ENCODE results near the gene NDUFS3. TPM values are rescaled to one million over a fixed set of nuclear protein-coding genes. Genes with fewer than 3 reads are reported as not detected.
A peak's percentile ranks its signal among the peaks of the same experiment; 100 is the strongest.

The NDUFS3 gene
- total RNA-seq, 4 donors from 2014 or later: 143 to 240 (median 194) TPM

DNA sequence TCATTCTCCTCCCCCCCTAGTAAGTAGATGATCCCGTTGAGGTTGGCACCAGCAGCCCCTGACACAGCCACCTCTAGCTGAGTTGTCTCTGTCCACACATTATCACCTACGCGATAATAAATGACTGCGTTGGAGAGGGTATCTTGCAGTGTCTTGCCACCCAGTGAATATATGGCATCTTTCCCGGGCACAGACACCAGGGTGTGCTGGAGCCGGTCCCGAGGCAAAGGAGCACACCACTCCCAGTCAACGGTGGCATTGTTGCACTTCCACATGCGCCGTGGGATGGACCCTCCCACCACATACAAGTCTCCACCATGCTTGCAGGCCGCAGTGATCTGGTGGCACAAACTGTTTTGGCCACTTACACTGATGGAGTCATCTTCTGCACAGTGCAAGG, 5.6 kb upstream of the NDUFS3 start:
- TF ChIP-seq POLR2A (IDR thresholded peaks at IDR 0.05) (no peak), CTCF (IDR thresholded peaks at IDR 0.05 in 4 of 5, conservative IDR thresholded peaks at IDR 0.05 in 1 of 5) (no peak)
- Histone ChIP-seq H3K9me3 (no peaks in the 10 kb centered on the region), H3K4me3 (no peak overlapping the region), H3K36me3 (peaks cover 0 to 62% of the 10 kb centered on the region in 2 donors), H3K27me3 (no peaks in the 10 kb centered on the region), H3K4me1 (peaks cover 40 to 48% of the 10 kb centered on the region in 2 donors), H3K27ac (peak overlapping the region in 2 of 4 donors; percentile 9 to 60)
- DNase-seq (no peak), ATAC-seq (no peak)
- in situ Hi-C loops (cut with MboI; ENCODE audit: low sequenced_read_pairs in 4 of 4): no loop called here
- intact Hi-C loops (cut with DNase I; ENCODE audit: low total_unique reads): loop anchor here (10.0 kb wide), 1 partner anchor 191 kb away; the partner anchor contains the start of gene FNBP4

- Histone ChIP-seq H3K9me3 (no peaks in the 10 kb centered on the region), H3K36me3 (peaks cover 0 to 68% of the 10 kb centered on the region in 2 donors), H3K27ac (peak overlapping the region; percentile 89 to 94 (median 91)), H3K4me3 (peak overlapping the region; percentile 79 to 98 (median 82)), H3K27me3 (no peaks in the 10 kb centered on the region), H3K4me1 (peaks cover 40 to 43% of the 10 kb centered on the region in 2 donors)
- TF ChIP-seq POLR2A (IDR thresholded peaks at IDR 0.05) (no peak), CTCF (IDR thresholded peaks at IDR 0.05 in 4 of 5, conservative IDR thresholded peaks at IDR 0.05 in 1 of 5) (no peak)
- ATAC-seq (no peak), DNase-seq (no peak)
- intact Hi-C loops (cut with DNase I; ENCODE audit: low total_unique reads): loop anchor here (5.0 to 10.0 kb wide), 3 partner anchors 170 to 270 kb away; partner anchors contain the start of genes FNBP4, NUP160 and SLC39A13
- in situ Hi-C loops (cut with MboI; ENCODE audit: low sequenced_read_pairs in 4 of 4): loop anchor here in 1 of 4 donors (5.0 kb wide), 1 partner anchor 50 kb away; no protein-coding TSS in a partner anchor
Measured at GRCh38 chr11:47577460-47578041, 1.3 kb upstream of the NDUFS3 start.

DNA sequence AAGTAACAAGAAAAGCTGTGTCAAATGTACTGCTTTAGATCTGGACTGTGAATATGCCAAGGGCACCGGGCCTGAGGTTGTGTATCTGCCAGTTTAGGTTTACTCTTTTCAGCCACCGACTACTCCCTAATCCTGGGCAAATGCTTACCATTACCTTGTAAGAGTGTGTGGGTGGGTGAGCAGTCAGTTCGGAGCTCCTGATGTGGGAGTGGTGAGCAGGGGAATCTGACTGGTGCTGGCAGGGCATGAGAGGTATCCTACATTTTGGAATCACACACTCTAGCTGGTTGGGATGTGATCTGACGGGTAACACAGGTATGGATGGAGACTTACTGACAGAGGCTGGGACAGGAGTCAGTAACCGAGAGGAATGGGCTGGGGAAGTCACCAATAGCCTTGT, 5.0 kb downstream of the NDUFS3 start:
- in situ Hi-C loops (cut with MboI; ENCODE audit: low sequenced_read_pairs in 4 of 4) (no loop called here), intact Hi-C loops (cut with DNase I; ENCODE audit: low total_unique reads) (no loop called here)
- Histone ChIP-seq H3K9me3 (no peaks in the 10 kb centered on the region), H3K4me3 (no peak overlapping the region), H3K4me1 (peaks cover 14% of the 10 kb centered on the region in 2 donors), H3K27me3 (no peaks in the 10 kb centered on the region), H3K36me3 (peaks cover 0 to 52% of the 10 kb centered on the region in 2 donors), H3K27ac (no peak overlapping the region)
- TF ChIP-seq CTCF (IDR thresholded peaks at IDR 0.05 in 4 of 5, conservative IDR thresholded peaks at IDR 0.05 in 1 of 5) (no peak), POLR2A (IDR thresholded peaks at IDR 0.05) (no peak)
- no peak for DNase-seq
- no peak for ATAC-seq

DNA sequence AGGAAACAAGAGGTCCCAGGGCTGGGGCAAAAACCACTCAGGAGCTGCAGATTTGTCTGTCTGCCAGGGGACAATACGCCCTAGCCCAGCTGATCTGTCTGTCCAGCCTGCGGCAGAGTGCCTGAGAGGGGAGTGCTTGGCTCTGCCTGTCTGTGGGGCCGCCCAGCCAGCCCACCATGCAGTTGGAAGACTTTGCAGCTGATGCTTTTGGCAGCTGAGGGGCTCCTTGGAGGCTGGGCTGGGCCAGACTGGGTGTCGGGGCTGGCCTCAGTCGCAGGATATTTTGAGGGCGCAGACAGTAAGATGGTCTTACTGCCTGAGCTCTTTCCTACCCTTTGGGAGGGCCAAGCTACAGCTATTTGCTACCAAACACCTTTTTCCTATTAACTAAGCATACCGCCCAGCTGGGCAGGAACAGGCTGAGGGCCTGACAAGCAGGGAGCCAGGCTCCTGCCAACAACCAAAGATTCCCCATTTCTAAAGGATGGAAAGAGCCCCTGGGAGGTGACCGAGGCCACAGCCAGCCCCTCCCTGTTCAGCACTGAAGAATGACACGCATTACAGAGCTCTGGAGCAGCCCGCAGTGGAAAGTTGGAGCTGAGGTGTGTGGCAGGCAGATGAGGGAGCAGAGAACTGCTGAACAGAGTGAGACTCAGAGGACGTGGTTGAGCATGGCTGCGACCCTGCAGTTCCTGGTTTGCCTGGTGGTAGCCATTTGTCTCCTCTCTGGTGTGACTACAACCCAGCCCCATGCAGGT, 7.4 kb downstream of the NDUFS3 start, which contains the start of gene FAM180B:
TSS of gene FAM180B (plus strand) at position 581 of the 758 bp plus-strand sequence. CDS start at position 672, 91 bp downstream.
- TF ChIP-seq POLR2A (IDR thresholded peaks at IDR 0.05): no peak
- TF ChIP-seq CTCF (IDR thresholded peaks at IDR 0.05 in 4 of 5, conservative IDR thresholded peaks at IDR 0.05 in 1 of 5): no peak
- in situ Hi-C loops (cut with MboI; ENCODE audit: low sequenced_read_pairs in 4 of 4) (no loop called here), intact Hi-C loops (cut with DNase I; ENCODE audit: low total_unique reads) (no loop called here)
- peaks cover 0 to 40% of the 10 kb centered on the region in 2 donors for H3K36me3 ChIP-seq
- no peaks in the 10 kb centered on the region for H3K9me3 ChIP-seq
- no peak within 1 kb of the TSS for H3K4me3 ChIP-seq
- no peak for DNase-seq
- H3K4me1 ChIP-seq: no peaks in the 10 kb centered on the region
- peak within 1 kb of the TSS in 2 of 4 donors; percentile 15 to 31 for H3K27ac ChIP-seq
- no peak for ATAC-seq
- H3K27me3 ChIP-seq: peaks cover 8 to 18% (median 14%) of the 10 kb centered on the region in 3 donors

Data from gastrocnemius medialis (tissue), 4 donors.